ENCODE data around the gene SUGCT.

DNA sequence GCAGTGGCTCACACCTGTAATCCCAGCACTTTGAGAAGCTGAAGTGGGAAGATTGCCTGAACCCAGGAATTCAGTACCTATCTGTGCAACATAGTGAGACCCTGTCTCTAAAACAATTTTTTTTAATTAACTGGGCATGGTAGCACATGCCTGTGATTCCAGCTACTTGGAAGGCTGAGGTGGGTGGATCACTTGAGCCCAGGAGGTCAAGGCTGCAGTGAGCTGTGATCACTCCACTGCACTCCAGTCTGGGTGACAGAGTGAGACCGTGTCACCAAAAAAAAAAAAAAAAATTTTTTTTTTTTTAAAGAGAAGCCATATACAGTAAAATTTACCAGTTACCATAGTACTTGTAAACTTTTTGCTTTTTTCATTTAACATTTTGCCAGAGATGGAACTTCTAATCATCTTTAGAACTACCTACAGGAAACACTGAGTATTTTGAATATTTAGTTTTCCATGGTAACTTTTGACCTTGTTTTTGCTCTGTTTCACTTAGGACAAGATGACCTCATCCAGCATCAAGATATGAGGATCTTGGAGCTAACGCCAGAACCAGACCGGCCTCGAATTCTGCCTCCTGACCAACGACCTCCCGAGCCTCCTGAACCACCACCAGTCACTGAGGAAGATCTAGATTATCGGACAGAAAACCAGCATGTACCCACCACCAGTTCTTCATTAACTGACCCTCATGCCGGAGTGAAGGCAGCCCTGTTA is 41.0 kb upstream of the SUGCT start:
- no peak for TF ChIP-seq CTCF (IDR thresholded peaks at IDR 0.05; ENCODE audit: low read depth, low read length)
- no peak for TF ChIP-seq POLR2A (IDR thresholded peaks at IDR 0.05; ENCODE audit: extremely low read depth, insufficient read length)
- TF ChIP-seq, protein P1, sequence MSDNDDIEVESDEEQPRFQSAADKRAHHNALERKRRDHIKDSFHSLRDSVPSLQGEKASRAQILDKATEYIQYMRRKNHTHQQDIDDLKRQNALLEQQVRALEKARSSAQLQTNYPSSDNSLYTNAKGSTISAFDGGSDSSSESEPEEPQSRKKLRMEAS (IDR thresholded peaks at IDR 0.05; ENCODE audit: low read depth, low read length) = no peak
- TF ChIP-seq MYC (IDR thresholded peaks at IDR 0.05; ENCODE audit: low read depth, low read length) = no peak
